Muscle of leg (tissue), 9 donors: Measurements from ENCODE around the gene RPRD1A. TPM values are rescaled to one million over a fixed set of nuclear protein-coding genes. Genes with fewer than 3 reads are reported as not detected.

Experiments
- polyA plus RNA-seq, 8 donors: library from polyadenylated mRNA; unstranded; fragments of 120-200 nt; gene quantifications; one replicate each; pipeline versions ENCODE4 v1.2.1 to v1.2.3, GENCODE V29; 2013; ENCODE audit warnings: inconsistent platforms in 1 of 8, low replicate concordance in 1 of 8; ENCODE audit not compliant: insufficient read length in 8 of 8, insufficient read depth in 1 of 8
- total RNA-seq: library from RNA; stranded (reverse); fragments of 120-200 nt; gene quantifications from one replicate; pipeline ENCODE4 v1.2.4, GENCODE V29; 2013

Gene RPRD1A
- total and polyA plus RNA-seq, 9 donors, result 31.2 to 43.6 (median 37.8) TPM

Other genes starting within 250 kb of the RPRD1A start
- gene SLC39A6, start 61.8 kb upstream of the RPRD1A start, total RNA-seq, result 37.4 TPM
- gene SLC39A6, start 61.8 kb upstream of the RPRD1A start, polyA plus RNA-seq, result 10 to 100 TPM; 26.9 to 40.9 (median 29.3) TPM
- 82.2 TPM for gene ELP2, start 62.3 kb upstream of the RPRD1A start, total RNA-seq
- gene ELP2, start 62.3 kb upstream of the RPRD1A start, polyA plus RNA-seq, result 10 to 100 TPM; 52.9 to 81.9 (median 61.5) TPM
- gene MOCOS, start 119.9 kb upstream of the RPRD1A start, total RNA-seq, result 0.13 TPM
- under 1 TPM; 0.10 to 0.62 (median 0.25) TPM for gene MOCOS, start 119.9 kb upstream of the RPRD1A start, polyA plus RNA-seq
- gene FHOD3, start 230.2 kb upstream of the RPRD1A start, total RNA-seq, result 27.7 TPM
- 10 to 100 TPM; 27.1 to 36.8 (median 34.5) TPM for gene FHOD3, start 230.2 kb upstream of the RPRD1A start, polyA plus RNA-seq